Measurements from ENCODE around the gene FOXE3.
"Not testable (repeated sequence)": the region's sequence is repeated elsewhere in the genome, so short reads cannot be mapped to it uniquely, and the experiment has no call there.

Gene FOXE3

GRCh38 chr1:47449822-47450552 lies 33.9 kb downstream of the FOXE3 start:
- no peak for DNase-seq (ENCODE audit: low read depth)

- no peak for DNase-seq (ENCODE audit: low read depth)
Measured at GRCh38 chr1:47450606-47451005, 34.5 kb downstream of the FOXE3 start.

- no peak for DNase-seq (ENCODE audit: low read depth)
Measured at GRCh38 chr1:47452426-47452825, 36.3 kb downstream of the FOXE3 start.

- not testable (repeated sequence) for DNase-seq (ENCODE audit: low read depth)
Measured at GRCh38 chr1:47453910-47454309, 37.8 kb downstream of the FOXE3 start.

- DNase-seq (ENCODE audit: low read depth): no peak
Measured at GRCh38 chr1:47456250-47456649, 40.2 kb downstream of the FOXE3 start.

- DNase-seq (ENCODE audit: low read depth): not testable (repeated sequence)
Measured at GRCh38 chr1:47457547-47457946, 41.5 kb downstream of the FOXE3 start.

GRCh38 chr1:47459253-47459788 lies 43.2 kb downstream of the FOXE3 start:
- DNase-seq (ENCODE audit: low read depth): no peak

GRCh38 chr1:47460040-47460439 lies 44.0 kb downstream of the FOXE3 start:
- no peak for DNase-seq (ENCODE audit: low read depth)

- no peak for DNase-seq (ENCODE audit: low read depth)
Measured at GRCh38 chr1:47460456-47460855, 44.4 kb downstream of the FOXE3 start.

GRCh38 chr1:47465605-47466004 lies 49.5 kb downstream of the FOXE3 start:
- no peak for DNase-seq (ENCODE audit: low read depth)

All from amniotic epithelial cell (primary cell).